Measurements from ENCODE around the gene SLC25A51. TPM values are rescaled to one million over a fixed set of nuclear protein-coding genes. Genes with fewer than 3 reads are reported as not detected.

SLC25A51 gene
- total RNA-seq, 3 donors from 2014 or later: 20.6 to 32.2 (median 22.4) TPM

GRCh38 chr9:37917313-37917731 is 13.4 kb upstream of the SLC25A51 start:
- no peak for ATAC-seq
- intact Hi-C loops (cut with DNase I, micrococcal nuclease): loop anchor here in 1 of 2 donors (10.0 kb wide), 1 partner anchor 167 kb away; no protein-coding TSS in a partner anchor

DNA sequence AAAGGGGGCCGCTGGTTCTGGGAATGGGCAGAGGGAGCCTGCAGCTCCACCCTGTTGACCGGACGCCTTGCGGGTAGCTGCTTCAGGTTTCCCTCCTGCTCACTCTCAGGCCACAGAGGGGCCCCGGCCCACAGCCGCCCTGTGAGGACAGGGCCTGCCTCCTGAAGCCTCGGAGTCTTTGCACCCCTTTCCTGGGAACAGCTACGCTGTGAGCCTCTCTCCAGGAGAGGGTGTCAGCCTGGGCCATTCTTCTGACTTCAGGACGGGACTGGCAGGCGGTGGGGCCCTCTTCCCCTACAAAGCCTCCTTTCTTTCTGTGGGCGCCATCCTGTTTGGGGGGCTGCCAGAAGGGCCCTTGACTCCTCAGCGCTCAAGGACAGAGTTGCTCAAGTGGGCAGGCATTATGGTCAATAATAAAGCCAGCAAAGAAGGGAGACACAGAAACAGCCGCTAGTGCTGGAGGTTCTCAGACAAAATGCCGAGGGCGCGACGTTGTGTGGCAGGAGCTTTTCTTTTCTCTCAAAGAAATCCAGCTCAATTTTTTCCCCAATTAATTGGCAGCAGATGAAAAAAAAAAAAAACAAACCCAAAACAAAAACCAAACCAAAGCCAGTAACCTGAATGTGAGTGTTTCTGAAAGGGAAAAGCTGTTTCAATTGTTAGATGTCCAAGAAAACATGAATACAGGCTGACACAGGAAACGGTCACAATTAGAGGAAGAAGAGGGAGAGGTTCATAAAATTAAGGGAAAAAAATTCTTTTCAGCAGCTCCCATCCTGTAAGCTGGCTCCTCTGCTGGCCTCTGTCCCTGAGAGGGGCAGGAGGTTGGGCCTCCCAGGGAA is 12.8 kb upstream of the SLC25A51 start:
- Histone ChIP-seq H3K9me3 (no peaks in the 10 kb centered on the region), H3K36me3 (ENCODE audit: low read depth) (no peaks in the 10 kb centered on the region), H3K4me1 (ENCODE audit: low read depth) (no peaks in the 10 kb centered on the region), H3K4me3 (no peak overlapping the region)
- ATAC-seq (no peak), DNase-seq (no peak)
- TF ChIP-seq, protein P1, sequence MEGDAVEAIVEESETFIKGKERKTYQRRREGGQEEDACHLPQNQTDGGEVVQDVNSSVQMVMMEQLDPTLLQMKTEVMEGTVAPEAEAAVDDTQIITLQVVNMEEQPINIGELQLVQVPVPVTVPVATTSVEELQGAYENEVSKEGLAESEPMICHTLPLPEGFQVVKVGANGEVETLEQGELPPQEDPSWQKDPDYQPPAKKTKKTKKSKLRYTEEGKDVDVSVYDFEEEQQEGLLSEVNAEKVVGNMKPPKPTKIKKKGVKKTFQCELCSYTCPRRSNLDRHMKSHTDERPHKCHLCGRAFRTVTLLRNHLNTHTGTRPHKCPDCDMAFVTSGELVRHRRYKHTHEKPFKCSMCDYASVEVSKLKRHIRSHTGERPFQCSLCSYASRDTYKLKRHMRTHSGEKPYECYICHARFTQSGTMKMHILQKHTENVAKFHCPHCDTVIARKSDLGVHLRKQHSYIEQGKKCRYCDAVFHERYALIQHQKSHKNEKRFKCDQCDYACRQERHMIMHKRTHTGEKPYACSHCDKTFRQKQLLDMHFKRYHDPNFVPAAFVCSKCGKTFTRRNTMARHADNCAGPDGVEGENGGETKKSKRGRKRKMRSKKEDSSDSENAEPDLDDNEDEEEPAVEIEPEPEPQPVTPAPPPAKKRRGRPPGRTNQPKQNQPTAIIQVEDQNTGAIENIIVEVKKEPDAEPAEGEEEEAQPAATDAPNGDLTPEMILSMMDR (IDR thresholded peaks at IDR 0.05): no peak
- intact Hi-C loops (cut with DNase I, micrococcal nuclease): loop anchor here in 1 of 2 donors (10.0 kb wide), 1 partner anchor 168 kb away; no protein-coding TSS in a partner anchor

More at GRCh38 chr9:37917313-37917731, 13.4 kb upstream of the SLC25A51 start:
- Histone ChIP-seq H3K9me3 (no peaks in the 10 kb centered on the region), H3K4me1 (ENCODE audit: low read depth) (no peaks in the 10 kb centered on the region), H3K36me3 (ENCODE audit: low read depth) (no peaks in the 10 kb centered on the region), H3K4me3 (no peak overlapping the region)
- TF ChIP-seq, protein P1 (IDR thresholded peaks at IDR 0.05): no peak
- no peak for DNase-seq

GRCh38 chr9:37915911-37916470 is 12.1 kb upstream of the SLC25A51 start:
- Histone ChIP-seq H3K36me3 (ENCODE audit: low read depth) (no peaks in the 10 kb centered on the region), H3K9me3 (no peaks in the 10 kb centered on the region), H3K4me3 (no peak overlapping the region), H3K4me1 (ENCODE audit: low read depth) (no peaks in the 10 kb centered on the region)
- ATAC-seq (no peak), DNase-seq (no peak)
- intact Hi-C loops (cut with DNase I, micrococcal nuclease): loop anchor here in 1 of 2 donors (10.0 kb wide), 1 partner anchor 169 kb away; no protein-coding TSS in a partner anchor
- TF ChIP-seq, protein P1 (IDR thresholded peaks at IDR 0.05): no peak

- no peak overlapping the region for H3K4me3 ChIP-seq
- TF ChIP-seq, protein P1 (IDR thresholded peaks at IDR 0.05): no peak
- ATAC-seq (no peak), DNase-seq (no peak)
- H3K4me1 ChIP-seq (ENCODE audit: low read depth): no peaks in the 10 kb centered on the region
- H3K9me3 ChIP-seq: no peaks in the 10 kb centered on the region
- H3K36me3 ChIP-seq (ENCODE audit: low read depth): no peaks in the 10 kb centered on the region
- intact Hi-C loops (cut with DNase I, micrococcal nuclease): loop anchor here (5.0 to 10.0 kb wide), 2 partner anchors 170 to 447 kb away; no protein-coding TSS in a partner anchor
Measured at GRCh38 chr9:37914701-37915358, 10.9 kb upstream of the SLC25A51 start.

DNA sequence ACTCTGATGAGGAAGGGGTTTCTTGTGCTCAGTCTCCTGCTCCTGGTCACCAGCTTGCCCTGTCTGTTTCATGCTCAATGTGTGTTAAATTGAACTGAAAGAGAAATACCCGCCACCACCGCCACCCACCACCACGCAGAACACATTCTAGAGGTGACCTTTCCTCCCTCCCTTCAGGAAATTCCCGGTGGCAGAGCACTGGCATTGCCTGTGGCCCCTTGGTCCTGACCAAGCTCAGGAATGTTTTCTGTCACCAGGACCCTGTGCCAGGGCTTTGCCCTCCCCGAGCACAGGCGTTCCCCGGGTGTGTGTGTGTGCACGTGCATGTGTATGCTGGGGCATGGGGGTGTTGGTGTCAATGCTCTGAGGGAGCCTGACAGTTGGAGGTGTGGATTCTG is 10.2 kb upstream of the SLC25A51 start:
- H3K9me3 ChIP-seq: no peaks in the 10 kb centered on the region
- H3K4me3 ChIP-seq: no peak overlapping the region
- DNase-seq (no peak), ATAC-seq (no peak)
- no peaks in the 10 kb centered on the region for H3K4me1 ChIP-seq (ENCODE audit: low read depth)
- TF ChIP-seq, protein P1 (IDR thresholded peaks at IDR 0.05): no peak
- no peaks in the 10 kb centered on the region for H3K36me3 ChIP-seq (ENCODE audit: low read depth)
- intact Hi-C loops (cut with DNase I, micrococcal nuclease): loop anchor here (5.0 to 10.0 kb wide), 2 partner anchors 171 to 448 kb away; no protein-coding TSS in a partner anchor

Measured in mucosa of descending colon (tissue), 3 donors.